Measurements from ENCODE around the gene ORAI1.
A peak's percentile ranks its signal among the peaks of the same experiment; 100 is the strongest.

Gene ORAI1

GRCh38 chr12:121626087-121626852 lies at the start of gene ORAI1:
ORAI1 (plus strand) TSS chr12:121626530.
- no peak for TF ChIP-seq CTCF (IDR thresholded peaks at IDR 0.05)
- peaks cover 24% of the 10 kb centered on the region for H3K4me1 ChIP-seq
- H3K9ac ChIP-seq: peak within 1 kb of the TSS; percentile 25
- no peaks in the 10 kb centered on the region for H3K9me3 ChIP-seq (ENCODE audit: control insufficient read depth, low read length)
- H3K36me3 ChIP-seq (ENCODE audit: control insufficient read depth, insufficient read depth, low read length): no peaks in the 10 kb centered on the region
- peaks cover 37% of the 10 kb centered on the region for H3K79me2 ChIP-seq
- peak within 1 kb of the TSS; percentile 86 for H3K4me2 ChIP-seq (ENCODE audit: low read length)
- peak within 1 kb of the TSS; percentile 93 for H3K27ac ChIP-seq
- no peaks in the 10 kb centered on the region for H3K27me3 ChIP-seq (ENCODE audit: control insufficient read depth, insufficient read depth, low read length)
- H2AFZ ChIP-seq: peak within 1 kb of the TSS; percentile 72
- peak within 1 kb of the TSS; percentile 83 for H3K4me3 ChIP-seq (ENCODE audit: low read depth, low read length)

GRCh38 chr12:121576851-121577391 lies 49.4 kb upstream of the ORAI1 start:
- Histone ChIP-seq H3K4me3 (ENCODE audit: low read depth, low read length) (peak overlapping the region; percentile 29), H3K27me3 (ENCODE audit: control insufficient read depth, insufficient read depth, low read length) (no peaks in the 10 kb centered on the region), H3K79me2 (no peaks in the 10 kb centered on the region), H3K4me2 (ENCODE audit: low read length) (peak overlapping the region; percentile 95), H3K27ac (peak overlapping the region; percentile 86), H3K4me1 (peaks cover 20% of the 10 kb centered on the region), H3K9ac (no peak overlapping the region), H3K36me3 (ENCODE audit: control insufficient read depth, insufficient read depth, low read length) (no peaks in the 10 kb centered on the region), H3K9me3 (ENCODE audit: control insufficient read depth, low read length) (no peaks in the 10 kb centered on the region), H2AFZ (peak overlapping the region; percentile 68)
- TF ChIP-seq CTCF (IDR thresholded peaks at IDR 0.05): no peak

- Histone ChIP-seq H3K27me3 (ENCODE audit: control insufficient read depth, insufficient read depth, low read length) (no peaks in the 10 kb centered on the region), H3K27ac (peak overlapping the region; percentile 86), H3K9me3 (ENCODE audit: control insufficient read depth, low read length) (no peaks in the 10 kb centered on the region), H2AFZ (peak overlapping the region; percentile 56), H3K9ac (no peak overlapping the region), H3K36me3 (ENCODE audit: control insufficient read depth, insufficient read depth, low read length) (no peaks in the 10 kb centered on the region), H3K79me2 (no peaks in the 10 kb centered on the region), H3K4me3 (ENCODE audit: low read depth, low read length) (peak overlapping the region; percentile 76), H3K4me2 (ENCODE audit: low read length) (peak overlapping the region; percentile 95), H3K4me1 (peaks cover 22% of the 10 kb centered on the region)
- TF ChIP-seq CTCF (IDR thresholded peaks at IDR 0.05): no peak
These were observed 48.7 kb upstream of the ORAI1 start for GRCh38 chr12:121577443-121578180.

- no peak for TF ChIP-seq CTCF (IDR thresholded peaks at IDR 0.05)
- Histone ChIP-seq H3K9me3 (ENCODE audit: control insufficient read depth, low read length) (no peaks in the 10 kb centered on the region), H3K27ac (peak overlapping the region; percentile 86), H3K79me2 (no peaks in the 10 kb centered on the region), H3K4me2 (ENCODE audit: low read length) (peak overlapping the region; percentile 95), H3K36me3 (ENCODE audit: control insufficient read depth, insufficient read depth, low read length) (no peaks in the 10 kb centered on the region), H3K27me3 (ENCODE audit: control insufficient read depth, insufficient read depth, low read length) (no peaks in the 10 kb centered on the region), H2AFZ (peak overlapping the region; percentile 56), H3K4me1 (peaks cover 23% of the 10 kb centered on the region), H3K4me3 (ENCODE audit: low read depth, low read length) (peak overlapping the region; percentile 76), H3K9ac (peak overlapping the region; percentile 5)
These were observed 47.8 kb upstream of the ORAI1 start for GRCh38 chr12:121578230-121579189.

Measured in parathyroid adenoma (tissue), 2 donors.